T-helper 17 cell (primary cell): ENCODE results near the gene RPS16. TPM values are rescaled to one million over a fixed set of nuclear protein-coding genes. Genes with fewer than 3 reads are reported as not detected.

ENCODE experiments used
- ATAC-seq: fragments of 150-1000 bp; cut with Tn5 transposase; 2 replicates; pipeline ENCODE4 v1.10.0; 2021; ENCODE audit warnings: mild to moderate bottlenecking, moderate library complexity
- DNase-seq, 3 donors: peaks; one replicate each; pipeline versions ENCODE4 v3.0.0 to v3.0.0-alpha.2; 2020 to 2021
- H3K9me3 ChIP-seq: one replicate; pipeline ENCODE4 v1.7.0; 2013; ENCODE audit warnings: low read length, mild to moderate bottlenecking; ENCODE audit not compliant: control insufficient read depth, poor library complexity, severe bottlenecking
- H3K27ac Mint-ChIP-seq: one replicate; pipeline ENCODE4 v1.8.0; 2022; ENCODE audit warnings: mild to moderate bottlenecking, moderate library complexity, mixed read lengths
- H3K27me3 Mint-ChIP-seq: one replicate; pipeline ENCODE4 v1.8.0; 2022; ENCODE audit warnings: mixed read lengths
- H3K36me3 Mint-ChIP-seq: one replicate; pipeline ENCODE4 v1.8.0; 2022; ENCODE audit warnings: low read depth, mixed read lengths
- H3K4me1 Mint-ChIP-seq: one replicate; pipeline ENCODE4 v1.8.0; 2022; ENCODE audit warnings: mild to moderate bottlenecking, mixed read lengths
- H3K4me3 Mint-ChIP-seq: one replicate; pipeline ENCODE4 v1.8.0; 2022; ENCODE audit warnings: mild to moderate bottlenecking, moderate library complexity, mixed read lengths
- total RNA-seq, 4 donors: library from RNA in 2 of 4; stranded (reverse) in 2 of 4; gene quantifications; one replicate each; pipeline ENCODE4 v1.2.3 and lab custom pipeline; 2022 to 2026

The RPS16 gene
- total RNA-seq, 2 donors from 2014 or later = 3,790 to 3,904 TPM

GRCh38 chr19:39438270-39438934, 2.7 kb upstream of the RPS16 start:
- no peak for DNase-seq

DNA sequence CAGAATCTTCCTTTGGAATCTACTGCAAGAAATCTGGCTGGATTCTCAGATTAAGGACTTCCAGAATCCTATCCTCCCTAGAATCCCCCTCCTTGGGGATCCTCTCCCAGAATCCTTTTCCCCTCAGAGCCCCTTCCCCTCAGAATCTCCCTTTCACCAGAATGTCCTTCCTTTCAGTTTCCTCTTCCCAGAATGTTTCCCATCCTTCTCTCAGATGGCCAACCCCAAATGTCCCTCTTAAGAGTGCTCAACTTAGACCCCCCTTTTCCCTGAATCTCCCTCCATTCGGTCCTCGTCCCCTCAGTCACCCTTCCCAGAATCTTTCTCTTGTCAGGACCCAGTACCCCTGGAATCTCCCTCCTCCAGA, 584 bp upstream of the RPS16 start:
- Mint-ChIP-seq H3K4me1 (peaks cover 31% of the 10 kb centered on the region), H3K36me3 (peaks cover 8% of the 10 kb centered on the region), H3K27me3 (no peaks in the 10 kb centered on the region), H3K4me3 (peak overlapping the region; percentile 100), H3K27ac (peak overlapping the region; percentile 100)
- no peak for DNase-seq
- H3K9me3 ChIP-seq = no peaks in the 10 kb centered on the region
- no peak for ATAC-seq

More at GRCh38 chr19:39438270-39438934, 2.7 kb upstream of the RPS16 start:
- H3K4me1 Mint-ChIP-seq = peaks cover 29% of the 10 kb centered on the region
- H3K9me3 ChIP-seq = no peaks in the 10 kb centered on the region
- H3K36me3 Mint-ChIP-seq = peaks cover 6% of the 10 kb centered on the region
- no peaks in the 10 kb centered on the region for H3K27me3 Mint-ChIP-seq
- no peak overlapping the region for H3K27ac Mint-ChIP-seq
- peak overlapping the region; percentile 100 for H3K4me3 Mint-ChIP-seq
- no peak for ATAC-seq

- Mint-ChIP-seq H3K4me3 (peak overlapping the region; percentile 100), H3K36me3 (peaks cover 8% of the 10 kb centered on the region), H3K27me3 (no peaks in the 10 kb centered on the region), H3K4me1 (peaks cover 40% of the 10 kb centered on the region), H3K27ac (peak overlapping the region; percentile 100)
- ATAC-seq = no peak
- no peak for DNase-seq
- H3K9me3 ChIP-seq = no peaks in the 10 kb centered on the region
Observed at GRCh38 chr19:39434123-39435076, 1.3 kb downstream of the RPS16 start.

- H3K27ac Mint-ChIP-seq = peak overlapping the region; percentile 100
- peaks cover 40% of the 10 kb centered on the region for H3K4me1 Mint-ChIP-seq
- H3K9me3 ChIP-seq = no peaks in the 10 kb centered on the region
- peaks cover 8% of the 10 kb centered on the region for H3K36me3 Mint-ChIP-seq
- no peaks in the 10 kb centered on the region for H3K27me3 Mint-ChIP-seq
- ATAC-seq (no peak), DNase-seq (no peak)
- peak overlapping the region; percentile 100 for H3K4me3 Mint-ChIP-seq
Observed at GRCh38 chr19:39433480-39434079, 2.2 kb downstream of the RPS16 start.

- no peak for DNase-seq
- Mint-ChIP-seq H3K27me3 (no peaks in the 10 kb centered on the region), H3K4me1 (peaks cover 40% of the 10 kb centered on the region), H3K36me3 (peaks cover 8% of the 10 kb centered on the region), H3K4me3 (peak overlapping the region; percentile 100), H3K27ac (peak overlapping the region; percentile 100)
- H3K9me3 ChIP-seq = no peaks in the 10 kb centered on the region
- ATAC-seq = no peak
Observed at GRCh38 chr19:39432677-39433025, 3.1 kb downstream of the RPS16 start.

DNA sequence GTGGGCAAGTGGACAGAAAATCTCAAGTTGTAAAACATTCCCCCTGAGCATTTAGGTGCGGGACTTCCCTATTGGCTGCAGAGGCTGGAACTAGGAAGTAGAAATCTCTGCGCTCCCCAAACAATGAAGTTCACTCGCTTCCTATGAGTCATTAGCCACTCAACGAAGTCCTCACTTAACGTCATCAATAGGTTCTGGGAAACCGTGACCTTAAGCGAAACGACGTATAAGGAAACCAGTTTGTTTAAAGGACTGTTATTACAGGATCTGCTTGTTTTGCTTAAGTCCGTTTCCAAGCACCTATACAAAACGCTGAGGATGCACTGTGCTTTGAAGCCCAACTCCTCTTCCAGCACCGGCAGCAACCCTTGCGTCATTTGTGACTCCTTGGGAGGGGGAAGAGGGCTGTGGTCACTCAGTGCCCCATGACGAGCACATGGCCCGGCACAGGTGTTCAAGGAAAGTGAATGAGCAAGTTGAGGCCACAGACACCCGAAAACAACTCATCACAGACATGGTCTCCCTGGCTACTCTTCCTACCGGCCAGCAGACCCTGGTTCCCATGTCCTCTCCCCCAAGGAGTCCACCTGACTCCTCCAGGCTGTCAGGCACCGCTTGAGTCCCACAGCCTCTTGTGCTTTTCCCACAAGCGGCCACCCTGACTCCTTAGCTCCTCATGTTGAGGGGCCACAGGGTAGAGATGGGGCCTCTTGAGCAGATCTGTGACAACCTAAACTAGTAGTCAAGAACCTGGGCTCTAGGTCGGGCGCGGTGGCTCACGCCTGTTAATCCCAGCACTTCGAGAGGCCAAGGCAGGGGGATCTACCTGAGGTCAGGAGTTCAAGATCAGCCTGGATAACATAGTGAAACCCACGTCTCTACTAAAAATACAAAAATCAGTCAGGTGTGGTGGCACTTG, 4.8 kb downstream of the RPS16 start:
- peak; percentile 78 for ATAC-seq
- H3K9me3 ChIP-seq = no peaks in the 10 kb centered on the region
- DNase-seq = peak; percentile 48 to 75 (median 70)
- Mint-ChIP-seq H3K4me1 (peaks cover 37% of the 10 kb centered on the region), H3K27me3 (no peaks in the 10 kb centered on the region), H3K36me3 (peaks cover 11% of the 10 kb centered on the region), H3K4me3 (peak overlapping the region; percentile 78), H3K27ac (peak overlapping the region; percentile 100)

DNA sequence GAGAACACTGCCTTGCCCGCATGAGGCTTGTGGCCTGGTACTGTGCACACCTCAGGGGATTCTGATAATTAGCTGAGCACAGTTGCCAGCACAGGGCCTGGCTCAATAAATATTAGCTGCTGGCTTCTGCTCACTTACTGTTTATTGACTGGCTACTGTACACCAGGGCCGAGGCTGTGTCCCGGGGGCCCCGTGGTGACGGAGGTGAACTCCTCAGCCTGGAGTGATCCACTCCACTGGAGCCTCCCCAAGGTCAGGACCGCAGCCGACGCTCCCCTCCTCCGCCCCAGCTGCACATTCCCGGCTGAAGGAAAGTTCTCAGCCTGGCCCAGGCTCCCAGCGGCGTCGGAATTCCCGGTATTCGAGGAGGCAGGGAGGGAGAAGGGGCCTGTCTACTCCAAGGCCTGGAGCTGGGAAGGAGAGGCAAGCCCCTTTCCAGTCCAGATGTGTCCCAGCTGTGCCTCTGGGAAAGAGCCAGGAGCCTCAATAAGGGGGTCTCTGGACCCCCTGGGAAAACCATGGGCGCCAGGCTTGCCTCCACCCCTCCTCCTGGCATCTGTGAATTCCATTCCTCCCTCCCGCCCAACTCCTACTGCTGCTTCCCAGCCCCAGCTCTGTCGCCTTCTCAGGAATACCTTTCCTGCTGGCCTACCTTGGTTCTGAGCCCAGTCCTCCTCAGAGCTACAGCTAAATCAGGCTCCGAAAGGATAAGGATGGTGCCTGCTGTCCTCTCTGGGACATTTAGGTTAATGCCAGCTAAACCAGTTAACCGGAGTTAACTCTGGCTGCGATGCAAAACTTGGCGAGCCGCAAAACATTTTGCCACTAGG, 7.3 kb downstream of the RPS16 start:
- H3K36me3 Mint-ChIP-seq = peaks cover 6% of the 10 kb centered on the region
- no peaks in the 10 kb centered on the region for H3K27me3 Mint-ChIP-seq
- no peaks in the 10 kb centered on the region for H3K9me3 ChIP-seq
- H3K4me3 Mint-ChIP-seq = no peak overlapping the region
- DNase-seq (no peak), ATAC-seq (no peak)
- H3K4me1 Mint-ChIP-seq = peaks cover 26% of the 10 kb centered on the region
- H3K27ac Mint-ChIP-seq = peak overlapping the region; percentile 80

DNA sequence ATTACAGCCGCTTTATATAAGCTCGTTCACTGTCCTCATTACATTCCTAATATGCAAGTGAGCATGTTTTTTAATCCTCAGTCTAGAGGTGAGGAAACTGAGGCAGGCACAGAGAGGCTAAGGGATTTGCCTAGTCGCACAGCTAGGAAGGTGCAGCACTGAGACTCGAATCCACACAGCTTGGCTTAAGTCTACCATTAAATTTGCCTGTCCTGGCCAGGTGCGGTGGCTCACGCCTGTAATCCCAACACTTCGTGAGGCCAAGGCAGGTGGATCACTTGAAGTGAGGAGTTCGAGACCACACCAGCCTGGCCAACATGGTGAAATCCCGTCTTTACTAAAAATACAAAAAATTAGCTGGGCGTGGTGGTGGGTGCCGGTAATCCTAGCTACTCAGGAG, 8.0 kb downstream of the RPS16 start:
- no peaks in the 10 kb centered on the region for H3K9me3 ChIP-seq
- Mint-ChIP-seq H3K27ac (peak overlapping the region; percentile 85), H3K36me3 (peaks cover 3% of the 10 kb centered on the region), H3K4me1 (peaks cover 23% of the 10 kb centered on the region), H3K4me3 (no peak overlapping the region), H3K27me3 (no peaks in the 10 kb centered on the region)
- ATAC-seq (no peak), DNase-seq (no peak)

GRCh38 chr19:39426170-39426569, 9.6 kb downstream of the RPS16 start:
- DNase-seq (no peak), ATAC-seq (no peak)
- Mint-ChIP-seq H3K4me3 (no peak overlapping the region), H3K36me3 (peaks cover 3% of the 10 kb centered on the region), H3K27me3 (no peaks in the 10 kb centered on the region), H3K4me1 (peaks cover 19% of the 10 kb centered on the region), H3K27ac (peak overlapping the region; percentile 85)
- no peaks in the 10 kb centered on the region for H3K9me3 ChIP-seq

DNA sequence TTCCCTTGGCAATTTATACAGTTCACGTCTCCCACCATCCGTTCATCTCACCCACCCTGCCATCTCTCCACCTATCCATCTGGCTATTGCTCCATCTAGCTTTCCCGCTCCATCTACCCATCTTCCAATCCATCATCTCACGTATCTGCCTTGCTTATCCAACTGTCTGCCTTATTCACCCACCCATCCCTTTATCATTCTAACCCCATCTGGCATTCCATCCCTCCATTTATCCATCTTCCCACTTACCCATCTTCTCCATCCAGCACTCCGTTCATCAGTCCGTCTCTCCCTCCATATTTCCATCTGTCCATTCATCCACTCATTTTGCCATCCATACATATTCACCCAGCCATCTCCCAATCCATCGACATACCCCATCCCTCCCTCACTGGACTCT, 10.0 kb downstream of the RPS16 start:
- ATAC-seq (no peak), DNase-seq (no peak)
- peaks cover 3% of the 10 kb centered on the region for H3K36me3 Mint-ChIP-seq
- H3K9me3 ChIP-seq = no peaks in the 10 kb centered on the region
- no peak overlapping the region for H3K4me3 Mint-ChIP-seq
- peaks cover 15% of the 10 kb centered on the region for H3K4me1 Mint-ChIP-seq
- H3K27ac Mint-ChIP-seq = peak overlapping the region; percentile 85
- H3K27me3 Mint-ChIP-seq = no peaks in the 10 kb centered on the region

- ATAC-seq = no peak
- Mint-ChIP-seq H3K4me1 (peaks cover 11% of the 10 kb centered on the region), H3K27ac (peak overlapping the region; percentile 85), H3K4me3 (no peak overlapping the region), H3K36me3 (peaks cover 3% of the 10 kb centered on the region), H3K27me3 (no peaks in the 10 kb centered on the region)
- DNase-seq = no peak
- no peaks in the 10 kb centered on the region for H3K9me3 ChIP-seq
Observed at GRCh38 chr19:39424934-39425333, 10.8 kb downstream of the RPS16 start.
